ENCODE measurements around the gene CEP152. TPM values are rescaled to one million over a fixed set of nuclear protein-coding genes. Genes with fewer than 3 reads are reported as not detected.
"Not testable (repeated sequence)": the region's sequence is repeated elsewhere in the genome, so short reads cannot be mapped to it uniquely, and the experiment has no call there.

CEP152 gene
- total RNA-seq, 4 donors from 2014 or later, result 13.7 to 43.7 (median 16.5) TPM

DNA sequence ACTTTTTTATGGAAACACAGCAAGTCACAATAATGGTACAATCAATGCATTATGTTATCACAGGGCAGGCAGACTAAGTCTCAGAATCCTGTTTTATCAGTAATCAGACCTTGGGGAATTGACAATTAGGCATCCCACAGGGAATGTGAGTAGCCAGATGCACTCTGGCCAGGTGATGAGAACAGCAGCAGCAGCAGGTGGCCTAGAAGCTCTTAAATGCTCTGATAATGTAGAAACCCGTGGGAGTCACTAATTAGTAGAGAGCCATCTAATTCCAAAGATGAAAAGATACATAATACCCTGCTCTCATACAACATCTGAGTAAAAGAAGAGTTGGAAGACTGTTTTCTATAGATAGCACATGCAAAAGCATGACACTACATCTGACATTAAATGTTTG is 12.6 kb downstream of the CEP152 start:
- H3K9me3 ChIP-seq, result no peaks in the 10 kb centered on the region
- no peak overlapping the region for H3K4me3 ChIP-seq
- TF ChIP-seq, protein P1, sequence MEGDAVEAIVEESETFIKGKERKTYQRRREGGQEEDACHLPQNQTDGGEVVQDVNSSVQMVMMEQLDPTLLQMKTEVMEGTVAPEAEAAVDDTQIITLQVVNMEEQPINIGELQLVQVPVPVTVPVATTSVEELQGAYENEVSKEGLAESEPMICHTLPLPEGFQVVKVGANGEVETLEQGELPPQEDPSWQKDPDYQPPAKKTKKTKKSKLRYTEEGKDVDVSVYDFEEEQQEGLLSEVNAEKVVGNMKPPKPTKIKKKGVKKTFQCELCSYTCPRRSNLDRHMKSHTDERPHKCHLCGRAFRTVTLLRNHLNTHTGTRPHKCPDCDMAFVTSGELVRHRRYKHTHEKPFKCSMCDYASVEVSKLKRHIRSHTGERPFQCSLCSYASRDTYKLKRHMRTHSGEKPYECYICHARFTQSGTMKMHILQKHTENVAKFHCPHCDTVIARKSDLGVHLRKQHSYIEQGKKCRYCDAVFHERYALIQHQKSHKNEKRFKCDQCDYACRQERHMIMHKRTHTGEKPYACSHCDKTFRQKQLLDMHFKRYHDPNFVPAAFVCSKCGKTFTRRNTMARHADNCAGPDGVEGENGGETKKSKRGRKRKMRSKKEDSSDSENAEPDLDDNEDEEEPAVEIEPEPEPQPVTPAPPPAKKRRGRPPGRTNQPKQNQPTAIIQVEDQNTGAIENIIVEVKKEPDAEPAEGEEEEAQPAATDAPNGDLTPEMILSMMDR (IDR thresholded peaks at IDR 0.05), result no peak
- TF ChIP-seq POLR2A (IDR thresholded peaks at IDR 0.05), result no peak
- H3K27ac ChIP-seq, result no peak overlapping the region
- H3K36me3 ChIP-seq, result no peaks in the 10 kb centered on the region
- no peaks in the 10 kb centered on the region for H3K27me3 ChIP-seq
- peaks cover 0 to 5% (median 2%) of the 10 kb centered on the region in 4 donors for H3K4me1 ChIP-seq
- DNase-seq, result no peak

DNA sequence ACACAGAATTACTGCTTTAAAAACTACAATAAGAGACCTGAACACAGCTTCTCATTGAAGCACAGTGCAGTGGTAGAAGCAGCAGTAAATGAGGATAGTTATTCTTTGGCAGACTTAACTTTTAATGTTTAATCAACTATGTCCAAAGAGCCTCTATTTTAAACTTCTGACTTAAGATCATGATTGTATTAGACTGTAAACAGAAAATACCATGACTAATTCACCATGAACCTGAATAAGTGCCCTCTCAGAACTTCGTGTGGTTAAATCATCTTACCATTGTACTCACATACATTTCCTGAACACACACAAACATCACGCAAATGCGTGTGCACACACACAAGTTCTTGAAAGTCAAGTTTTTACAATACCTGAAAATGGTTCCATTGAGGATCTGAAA is 13.9 kb downstream of the CEP152 start:
- Histone ChIP-seq H3K4me1 (peaks cover 0 to 5% (median 2%) of the 10 kb centered on the region in 4 donors), H3K9me3 (no peaks in the 10 kb centered on the region), H3K4me3 (no peak overlapping the region), H3K27ac (peak overlapping the region in 2 of 4 donors; percentile 5 to 35), H3K27me3 (no peaks in the 10 kb centered on the region), H3K36me3 (no peaks in the 10 kb centered on the region)
- DNase-seq, result no peak
- TF ChIP-seq POLR2A (IDR thresholded peaks at IDR 0.05), result no peak
- TF ChIP-seq, protein P1 (IDR thresholded peaks at IDR 0.05), result no peak

DNA sequence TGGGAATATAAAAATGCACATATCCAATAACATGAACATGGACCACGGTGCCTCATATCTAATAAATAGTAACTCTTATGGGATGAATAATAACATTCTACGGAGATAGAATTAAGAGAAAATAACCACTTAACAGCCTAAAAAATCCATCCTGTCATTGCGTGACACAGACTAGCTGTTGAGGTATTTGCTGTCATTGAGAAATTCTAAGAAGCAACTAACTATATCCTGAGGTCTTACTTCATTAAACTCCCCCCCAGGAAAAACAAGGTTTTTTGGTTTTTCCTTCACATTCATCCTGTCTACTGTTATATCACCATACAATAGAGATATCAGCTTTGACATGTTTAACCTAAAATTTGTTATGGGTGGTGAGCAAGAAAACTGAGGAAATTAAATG is 14.3 kb downstream of the CEP152 start:
- Histone ChIP-seq H3K4me3 (no peak overlapping the region), H3K9me3 (no peaks in the 10 kb centered on the region), H3K27ac (peak overlapping the region in 2 of 4 donors; percentile 5 to 35), H3K36me3 (no peaks in the 10 kb centered on the region), H3K4me1 (peaks cover 0 to 5% (median 2%) of the 10 kb centered on the region in 4 donors), H3K27me3 (no peaks in the 10 kb centered on the region)
- TF ChIP-seq, protein P1 (IDR thresholded peaks at IDR 0.05), result no peak
- TF ChIP-seq POLR2A (IDR thresholded peaks at IDR 0.05), result no peak
- no peak for DNase-seq

DNA sequence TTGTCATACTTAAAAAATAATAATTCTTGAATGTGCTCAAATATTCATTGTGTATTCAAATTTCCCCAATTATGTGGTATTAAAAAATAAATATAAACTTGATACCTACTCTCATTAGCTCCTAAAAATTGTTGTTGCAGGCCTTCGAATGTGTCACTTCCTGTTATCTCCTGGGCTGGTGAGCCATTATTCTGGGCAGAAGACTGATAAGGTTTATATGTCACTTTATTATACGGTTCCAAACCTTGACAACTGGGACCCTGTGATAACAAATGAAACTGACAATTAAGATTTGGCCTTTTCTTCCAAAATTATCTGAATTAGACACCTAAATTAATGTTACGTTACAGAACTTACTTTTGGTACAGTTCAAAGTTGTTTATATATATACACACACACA is 15.0 kb downstream of the CEP152 start:
- H3K4me1 ChIP-seq, result peaks cover 0 to 5% (median 1%) of the 10 kb centered on the region in 4 donors
- no peak for DNase-seq
- H3K27me3 ChIP-seq, result no peaks in the 10 kb centered on the region
- TF ChIP-seq POLR2A (IDR thresholded peaks at IDR 0.05), result no peak
- TF ChIP-seq, protein P1 (IDR thresholded peaks at IDR 0.05), result no peak
- no peaks in the 10 kb centered on the region for H3K36me3 ChIP-seq
- H3K27ac ChIP-seq, result no peak overlapping the region
- H3K9me3 ChIP-seq, result no peaks in the 10 kb centered on the region
- no peak overlapping the region for H3K4me3 ChIP-seq

DNA sequence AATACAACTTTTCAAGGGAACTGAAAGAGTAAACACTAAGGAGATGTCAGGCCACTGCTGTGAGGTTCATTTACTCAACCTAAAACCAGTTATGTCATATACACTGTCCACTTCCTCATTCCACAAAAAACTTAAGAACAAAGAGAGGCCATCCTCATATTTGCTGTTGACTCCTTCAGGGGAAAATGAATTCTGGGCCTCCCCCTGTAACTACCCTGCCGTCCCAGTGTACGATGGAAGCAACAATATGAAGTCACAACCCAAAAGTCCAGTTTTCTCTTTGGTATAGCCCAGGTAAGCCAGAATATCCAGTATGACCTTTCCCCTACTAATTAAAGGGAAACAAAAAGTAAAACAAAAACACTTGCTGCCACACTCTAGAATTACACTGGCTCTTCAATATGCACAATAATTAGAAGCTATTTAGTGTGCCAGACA is 16.2 kb downstream of the CEP152 start:
- Histone ChIP-seq H3K4me3 (peak overlapping the region in 1 of 4 donors; percentile 4), H3K27ac (peak overlapping the region in 3 of 4 donors; percentile 30 to 54 (median 40)), H3K4me1 (no peaks in the 10 kb centered on the region), H3K9me3 (no peaks in the 10 kb centered on the region), H3K36me3 (no peaks in the 10 kb centered on the region), H3K27me3 (no peaks in the 10 kb centered on the region)
- TF ChIP-seq POLR2A (IDR thresholded peaks at IDR 0.05), result no peak
- TF ChIP-seq, protein P1 (IDR thresholded peaks at IDR 0.05), result no peak
- no peak for DNase-seq

DNA sequence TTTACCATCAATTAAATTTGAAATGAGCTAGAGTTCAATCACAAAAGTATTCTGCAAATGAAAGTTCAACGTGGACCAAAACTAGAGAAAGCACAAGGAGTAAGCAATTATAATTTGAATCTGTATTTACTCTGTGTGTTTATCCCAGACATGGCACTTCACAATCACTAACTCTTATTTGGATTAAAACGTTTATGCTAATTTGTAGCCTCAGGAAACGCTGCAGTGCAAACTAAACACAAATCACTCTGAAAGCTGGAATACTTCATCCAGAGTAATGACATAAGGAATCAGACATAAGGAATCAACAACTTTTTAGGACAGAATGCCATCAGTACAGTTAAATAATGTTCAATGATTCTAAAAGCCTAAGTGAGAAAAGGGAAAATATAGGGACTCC is 18.5 kb downstream of the CEP152 start:
- Histone ChIP-seq H3K27ac (no peak overlapping the region), H3K4me3 (no peak overlapping the region), H3K36me3 (peaks cover 0 to 9% (median 0%) of the 10 kb centered on the region in 3 donors), H3K4me1 (no peaks in the 10 kb centered on the region), H3K9me3 (no peaks in the 10 kb centered on the region), H3K27me3 (no peaks in the 10 kb centered on the region)
- no peak for DNase-seq
- no peak for TF ChIP-seq POLR2A (IDR thresholded peaks at IDR 0.05)
- TF ChIP-seq, protein P1 (IDR thresholded peaks at IDR 0.05), result no peak

DNA sequence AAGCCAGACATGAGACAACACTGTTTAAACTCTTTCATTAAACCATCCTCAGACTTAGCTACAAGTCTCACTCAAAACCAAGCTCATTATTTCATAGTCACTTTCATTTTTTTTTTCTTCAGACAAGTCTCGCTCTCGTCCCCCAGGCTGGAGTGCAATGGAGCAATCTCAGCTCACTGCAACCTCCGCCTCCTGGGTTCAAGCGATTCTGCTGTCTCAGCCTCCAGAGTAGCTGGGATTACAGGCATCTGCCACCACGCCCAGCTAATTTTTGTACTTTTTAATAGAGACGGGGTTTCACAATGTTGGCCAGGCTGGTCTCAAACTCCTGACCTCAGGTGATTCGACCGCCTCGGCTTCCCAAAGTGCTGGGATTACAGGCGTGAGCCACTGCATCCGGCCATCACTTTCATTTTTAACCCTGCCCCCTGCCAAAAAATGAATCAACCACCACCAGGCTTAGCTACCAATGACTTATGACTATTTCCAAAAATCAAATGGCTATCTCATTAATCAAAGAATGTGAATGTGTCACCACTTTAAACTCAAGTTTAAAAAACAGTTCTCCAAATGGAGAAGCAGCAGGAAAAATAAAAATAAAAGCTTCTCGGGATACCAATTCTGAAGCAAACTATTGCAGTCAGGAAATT is 20.3 kb downstream of the CEP152 start:
- not testable (repeated sequence) for H3K4me1 ChIP-seq, H3K4me3 ChIP-seq, H3K36me3 ChIP-seq, H3K9me3 ChIP-seq, H3K27me3 ChIP-seq, DNase-seq, H3K27ac ChIP-seq

Measured in Peyer's patch (tissue), 4 donors.